Measurements from ENCODE around the gene SLC44A4.
A peak's percentile ranks its signal among the peaks of the same experiment; 100 is the strongest.
"Not testable (repeated sequence)": the region's sequence is repeated elsewhere in the genome, so short reads cannot be mapped to it uniquely, and the experiment has no call there.

The SLC44A4 gene

GRCh38 chr6:31878726-31879125 lies at the start of gene SLC44A4:
Gene SLC44A4, minus strand, starts transcription at chr6:31878997. Its CDS starts 17 bp downstream, at chr6:31878980.
- DNase-seq: no peak

DNA sequence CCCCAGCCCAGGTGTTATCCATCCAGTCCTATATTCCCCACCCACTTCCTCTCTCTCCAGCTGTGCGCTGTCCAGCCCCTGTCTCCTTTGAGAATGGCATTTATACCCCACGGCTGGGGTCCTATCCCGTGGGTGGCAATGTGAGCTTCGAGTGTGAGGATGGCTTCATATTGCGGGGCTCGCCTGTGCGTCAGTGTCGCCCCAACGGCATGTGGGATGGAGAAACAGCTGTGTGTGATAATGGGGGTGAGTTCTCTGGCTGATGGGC lies 49.8 kb upstream of the SLC44A4 start:
- no peak for DNase-seq

GRCh38 chr6:31927863-31928671 lies 49.3 kb upstream of the SLC44A4 start:
- DNase-seq: no peak

DNA sequence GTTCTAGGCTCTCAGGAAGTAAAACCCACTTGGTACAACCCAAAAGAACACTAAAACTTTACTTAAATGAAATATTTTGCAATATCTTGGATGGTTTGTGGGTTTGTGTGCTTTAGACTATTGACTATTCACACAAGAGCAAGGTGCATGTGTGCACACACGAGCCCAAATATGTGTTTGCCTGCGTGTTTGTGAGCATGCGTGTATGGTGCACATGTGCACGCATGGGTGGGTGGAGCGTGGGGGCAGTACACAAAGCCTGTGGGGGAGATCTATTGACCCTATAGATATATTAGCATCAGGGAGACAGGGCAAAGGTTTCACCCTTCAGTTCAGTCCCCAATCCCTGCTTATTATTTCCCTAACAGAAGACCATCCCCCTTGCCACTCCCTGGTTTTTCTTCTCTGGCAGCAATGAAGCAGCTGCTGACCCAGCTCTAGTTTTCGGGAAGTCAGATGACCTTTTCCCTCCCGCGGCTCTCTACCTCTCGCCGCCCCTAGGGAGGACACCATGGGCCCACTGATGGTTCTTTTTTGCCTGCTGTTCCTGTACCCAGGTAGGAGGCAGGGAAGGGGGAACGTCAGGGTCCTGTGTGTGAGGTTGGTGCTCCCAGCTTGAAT lies 48.6 kb upstream of the SLC44A4 start, which contains the start of gene C2:
TSS of gene C2 (plus strand) at position 476 of the 621 bp plus-strand sequence. CDS start at position 512, 36 bp downstream.
- no peak for DNase-seq

GRCh38 chr6:31922942-31923341 lies 44.1 kb upstream of the SLC44A4 start:
- DNase-seq: no peak

DNA sequence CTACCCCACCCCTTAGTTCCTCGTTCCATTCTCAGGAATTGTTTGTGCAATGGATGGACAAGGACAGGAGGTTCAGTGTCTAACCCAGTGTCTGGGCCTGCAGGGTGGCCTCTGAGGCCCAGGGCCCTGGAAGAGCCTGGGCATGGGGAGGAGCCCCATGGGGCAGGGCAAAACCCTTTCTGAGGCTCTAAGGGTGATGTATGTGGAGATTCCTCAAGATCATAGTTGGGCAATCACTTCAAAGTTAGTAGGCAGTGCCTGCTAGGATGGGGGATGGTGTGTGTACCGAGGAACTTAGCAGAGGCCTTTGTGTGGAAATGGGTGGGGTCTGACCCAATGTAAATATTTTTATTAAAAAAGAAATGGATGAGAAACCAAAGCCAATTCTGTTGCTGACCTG lies 42.0 kb upstream of the SLC44A4 start:
- no peak for DNase-seq

GRCh38 chr6:31919624-31920303 lies 41.0 kb upstream of the SLC44A4 start:
- no peak for DNase-seq

- DNase-seq: no peak
Measured at GRCh38 chr6:31918069-31918720, 39.4 kb upstream of the SLC44A4 start.

DNA sequence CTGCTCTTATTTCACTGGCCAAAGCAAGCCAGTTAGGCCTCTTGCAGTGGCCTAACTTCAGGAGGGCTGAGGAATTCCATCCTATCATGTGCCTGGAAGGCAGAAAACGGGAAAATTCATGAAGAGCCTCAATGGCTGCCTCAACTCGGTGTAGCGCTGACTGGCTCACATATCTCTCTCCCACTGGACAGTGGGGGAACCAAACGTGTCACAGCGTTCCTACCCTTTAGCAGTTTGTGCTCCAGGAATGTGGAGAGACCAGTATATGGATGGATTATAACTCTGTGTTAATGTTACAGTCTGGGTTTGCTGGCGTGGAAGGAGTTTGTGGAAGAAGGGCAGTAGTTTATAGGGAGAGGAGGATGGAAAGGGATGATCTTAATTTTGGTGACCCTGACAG lies 37.0 kb upstream of the SLC44A4 start:
- no peak for DNase-seq

DNA sequence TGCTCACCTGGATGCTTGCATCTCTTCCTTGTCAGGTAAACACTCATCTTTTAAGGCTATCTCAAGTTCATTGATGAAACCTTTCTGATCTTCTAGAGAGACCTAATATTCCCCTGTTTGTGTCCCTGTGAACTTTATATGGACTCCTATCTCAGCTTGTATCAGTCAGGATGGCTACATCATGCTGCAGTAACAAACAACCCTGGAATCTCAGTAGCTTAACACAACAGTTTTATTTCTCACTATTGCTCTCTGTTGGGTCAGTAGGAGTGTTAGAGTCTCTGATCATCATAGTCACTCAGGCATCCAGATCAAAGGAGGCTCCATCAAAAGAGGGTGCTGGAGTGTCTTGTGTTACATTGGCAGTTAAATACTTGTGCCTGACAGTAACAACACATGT lies 36.6 kb upstream of the SLC44A4 start:
- no peak for DNase-seq

DNA sequence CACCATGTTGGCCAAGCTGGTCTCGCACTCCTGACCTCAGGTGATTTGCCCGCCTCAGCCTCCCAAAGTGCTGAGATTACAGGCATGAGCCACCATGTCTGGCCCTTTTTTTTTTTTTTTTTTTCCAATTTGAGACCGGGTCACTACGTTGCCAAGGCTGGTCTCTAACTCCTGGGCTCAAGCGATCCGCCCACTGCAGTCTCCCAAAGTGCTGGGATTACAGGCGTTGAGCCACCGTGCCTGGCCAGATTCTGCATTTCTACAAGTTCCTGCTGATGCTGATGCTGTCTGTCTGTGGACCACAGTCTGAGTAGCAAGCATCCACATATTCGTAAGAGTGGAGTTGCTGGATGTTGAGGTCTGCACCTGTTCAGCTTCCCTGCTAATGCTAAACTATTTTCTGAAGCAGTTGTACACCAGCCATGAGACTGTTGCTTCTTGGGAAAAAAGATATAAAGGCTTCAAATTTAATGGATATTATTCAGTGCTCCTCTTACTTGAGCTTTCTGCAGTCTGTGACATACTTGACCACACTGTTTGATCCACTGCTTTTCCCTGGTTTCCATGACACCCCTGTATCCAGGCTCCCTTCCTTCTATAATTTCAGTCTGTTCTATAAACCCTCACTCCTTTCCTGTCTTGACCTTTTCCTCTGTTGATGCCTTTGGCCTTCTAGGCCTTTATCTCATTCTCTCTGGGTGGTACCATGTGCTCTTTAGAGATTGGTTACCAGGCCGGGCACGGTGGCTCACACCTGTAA lies 33.2 kb upstream of the SLC44A4 start:
- DNase-seq: no peak

DNA sequence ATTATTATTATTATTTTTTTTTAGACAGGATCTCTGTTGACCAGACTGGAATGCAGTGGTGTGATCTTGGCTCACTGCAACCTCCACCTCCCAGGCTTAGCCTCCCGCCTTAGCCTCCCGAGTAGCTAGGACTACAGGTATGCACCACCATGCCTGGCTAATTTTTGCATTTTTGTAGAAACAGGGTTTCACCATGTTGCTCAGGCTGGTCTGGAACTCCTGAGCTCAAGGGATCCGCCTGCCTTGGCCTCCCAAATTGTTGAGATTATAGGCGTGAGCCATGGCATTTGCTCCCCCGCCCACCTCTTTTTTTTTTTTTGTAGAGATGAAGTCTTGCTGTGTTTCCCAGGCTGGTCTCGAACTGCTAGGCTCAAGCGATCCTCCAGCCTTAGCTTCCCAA lies 30.5 kb upstream of the SLC44A4 start:
- not testable (repeated sequence) for DNase-seq

GRCh38 chr6:31908791-31909190 lies 30.0 kb upstream of the SLC44A4 start:
- DNase-seq: peak; percentile 59

DNA sequence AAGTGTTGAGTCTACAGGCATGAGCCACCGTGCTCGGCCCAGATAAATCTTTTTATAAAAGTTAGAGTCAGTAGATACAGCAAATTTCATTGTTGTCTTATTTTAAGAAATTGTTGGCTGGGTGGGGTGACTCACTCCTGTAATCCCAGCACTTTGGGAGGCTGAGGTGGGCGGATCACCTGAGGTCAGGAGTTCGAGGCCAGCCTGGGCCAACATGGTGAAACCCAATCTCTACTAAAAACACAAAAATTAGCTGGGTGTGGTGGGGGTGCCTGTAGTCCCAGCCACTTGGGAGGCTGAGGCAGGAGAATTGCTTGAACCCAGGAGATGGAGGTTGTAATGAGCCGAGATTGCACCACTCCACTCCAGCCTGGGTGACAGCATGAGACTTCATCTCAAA lies 29.5 kb upstream of the SLC44A4 start:
- not testable (repeated sequence) for DNase-seq

DNA sequence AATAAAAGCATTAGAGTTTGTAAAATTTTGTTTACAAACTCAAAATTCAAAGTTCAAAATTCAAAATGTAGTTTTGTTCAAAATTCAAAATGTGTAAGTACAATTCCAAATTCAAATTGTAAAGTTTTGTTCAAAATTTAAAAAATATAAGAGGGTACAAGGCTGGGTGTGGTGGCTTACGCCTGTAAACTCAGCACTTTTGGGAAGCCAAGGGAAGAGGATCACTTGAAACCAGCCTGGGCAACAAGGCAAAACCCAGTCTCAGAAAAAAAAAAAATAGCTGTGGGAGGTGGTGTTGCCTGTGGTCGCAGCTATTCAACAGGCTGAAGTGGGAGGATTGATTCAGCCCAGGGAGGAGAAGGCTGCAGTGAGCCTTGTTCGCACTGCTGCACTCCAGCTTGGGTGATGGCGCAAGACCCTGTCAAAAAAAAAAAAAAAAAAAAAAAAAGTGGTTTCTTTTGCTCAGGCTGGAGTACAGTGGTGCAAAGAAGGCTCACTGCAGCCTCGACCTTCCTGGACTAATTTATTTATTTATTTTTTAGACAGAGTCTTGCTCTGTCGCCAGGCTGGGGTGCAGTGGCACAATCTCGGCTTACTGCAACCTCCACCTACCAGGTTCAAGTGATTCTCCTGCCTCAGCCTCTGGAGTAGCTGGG lies 28.5 kb upstream of the SLC44A4 start:
- peak; percentile 57 for DNase-seq

DNA sequence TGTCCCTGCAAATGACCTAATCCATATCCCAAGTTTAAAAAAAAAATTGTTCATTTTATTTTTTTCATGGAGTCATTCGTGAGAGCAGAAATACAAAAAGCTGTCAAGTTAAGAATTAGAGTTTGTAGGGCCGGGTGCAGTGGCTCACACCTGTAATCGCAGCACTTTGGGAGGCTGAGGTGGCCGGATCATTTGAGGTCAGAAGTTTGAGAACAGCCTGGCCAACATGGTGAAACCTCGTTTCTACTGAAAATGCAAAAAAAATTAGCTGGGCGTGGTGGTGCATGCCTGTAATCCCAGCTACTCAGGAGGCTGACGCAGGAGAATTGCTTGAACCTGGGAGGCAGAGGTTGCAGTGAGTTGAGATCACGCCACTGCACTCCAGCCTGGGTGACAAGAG lies 27.9 kb upstream of the SLC44A4 start:
- DNase-seq: not testable (repeated sequence)

GRCh38 chr6:31906122-31906521 lies 27.3 kb upstream of the SLC44A4 start:
- no peak for DNase-seq

DNA sequence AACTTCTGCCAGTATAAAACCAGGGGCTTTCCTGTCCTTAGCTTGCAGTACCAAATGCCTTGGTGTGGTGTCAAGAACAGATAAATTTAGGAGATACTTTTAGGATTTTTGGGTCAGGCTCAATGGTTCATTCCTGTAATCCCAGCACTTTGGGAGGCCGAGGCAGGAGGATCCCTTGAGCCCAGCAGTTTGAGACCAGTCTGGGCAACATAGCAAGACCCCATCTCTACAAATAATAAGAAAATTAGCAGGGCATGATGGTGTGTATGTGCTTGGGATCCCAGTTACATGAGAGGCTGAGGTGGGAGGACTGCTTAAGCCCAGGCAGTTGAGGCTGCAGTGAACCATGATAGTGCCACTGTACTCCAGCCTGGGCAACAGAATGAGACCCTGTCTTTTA lies 26.2 kb upstream of the SLC44A4 start:
- DNase-seq: no peak

GRCh38 chr6:31903957-31904356 lies 25.2 kb upstream of the SLC44A4 start:
- DNase-seq: no peak

DNA sequence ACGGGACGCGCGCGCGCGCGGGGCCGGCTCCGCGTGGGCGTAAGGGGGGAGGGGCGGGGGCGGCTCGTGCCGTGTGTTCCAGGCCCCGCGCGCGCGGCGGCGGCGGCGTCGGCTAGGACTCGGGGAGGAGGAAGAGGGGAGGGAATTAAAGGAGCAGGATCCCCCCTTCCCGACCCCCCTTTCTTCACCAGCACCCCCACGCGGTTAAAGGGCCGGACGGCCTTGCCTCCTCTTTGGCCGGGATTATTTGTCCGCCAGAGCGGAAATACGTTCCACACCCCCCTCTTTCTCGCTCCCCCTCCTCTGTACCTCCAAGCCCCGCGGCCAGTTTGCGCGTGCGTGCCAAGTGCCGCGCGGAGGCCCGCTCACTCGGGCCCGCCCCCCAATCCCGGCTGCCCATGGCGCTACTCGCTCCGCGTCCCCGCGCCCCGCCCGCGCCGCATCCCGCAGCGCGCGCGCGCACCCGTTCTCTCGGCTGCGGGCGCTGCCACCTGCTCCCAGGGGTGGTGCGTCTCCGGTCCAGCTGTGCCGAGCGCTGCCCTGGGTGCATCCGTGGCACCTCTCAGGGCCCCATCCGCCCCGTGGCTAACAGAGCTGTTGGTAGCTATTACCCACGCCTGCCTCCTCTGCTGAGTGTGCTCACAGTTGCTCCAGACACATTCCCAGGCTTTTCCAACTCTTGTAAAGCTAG lies 23.3 kb upstream of the SLC44A4 start, which contains the start of gene ZBTB12:
TSS of gene ZBTB12 (minus strand) at position 134 of the 691 bp plus-strand sequence. CDS start 781 bp downstream, outside the sequence.
- peak; percentile 95 for DNase-seq

GRCh38 chr6:31901415-31901952 lies 22.7 kb upstream of the SLC44A4 start:
- peak; percentile 42 for DNase-seq
